Mesenteric fat pad (tissue), 1 donor: ENCODE data around the gene BSN. TPM values are rescaled to one million over a fixed set of nuclear protein-coding genes. Genes with fewer than 3 reads are reported as not detected.
A peak's percentile ranks its signal among the peaks of the same experiment; 100 is the strongest.
"Not testable (repeated sequence)": the region's sequence is repeated elsewhere in the genome, so short reads cannot be mapped to it uniquely, and the experiment has no call there.

Source experiments
- DNase-seq: peaks from one replicate; pipeline ENCODE4 v3.0.0-alpha.2; 2020; ENCODE audit warnings: low spot score
- total RNA-seq: library from RNA; stranded (reverse); fragmentation: NEBNext Ultra II Directional; extraction: Animal tissue kit (Norgen Biotek cat#: 25700); gene quantifications from one replicate; pipeline ENCODE4 v1.2.1, GENCODE V29; 2021
- donor health status: DM: yes; HTN: yes; CAD: no.

Gene BSN
- total RNA-seq, 1 donor from 2014 or later, result 0.16 TPM

DNA sequence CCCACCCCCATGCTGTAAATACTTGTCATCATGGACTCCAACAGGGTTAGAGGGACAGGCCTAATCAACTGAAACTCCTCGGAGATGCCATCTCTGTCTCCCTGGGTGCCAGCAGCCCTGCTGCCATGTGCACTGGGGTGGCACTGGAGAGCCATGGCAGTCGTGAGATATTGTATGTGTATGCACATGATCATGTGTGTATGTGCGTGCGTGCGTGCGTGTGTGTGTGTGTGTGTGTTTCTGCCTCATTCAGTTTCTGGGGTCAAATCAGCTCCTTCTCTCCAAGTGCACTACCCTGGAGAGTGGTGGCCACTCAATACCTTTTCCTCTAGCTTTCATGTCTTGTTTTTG lies 116.6 kb downstream of the BSN start:
- DNase-seq, result no peak

DNA sequence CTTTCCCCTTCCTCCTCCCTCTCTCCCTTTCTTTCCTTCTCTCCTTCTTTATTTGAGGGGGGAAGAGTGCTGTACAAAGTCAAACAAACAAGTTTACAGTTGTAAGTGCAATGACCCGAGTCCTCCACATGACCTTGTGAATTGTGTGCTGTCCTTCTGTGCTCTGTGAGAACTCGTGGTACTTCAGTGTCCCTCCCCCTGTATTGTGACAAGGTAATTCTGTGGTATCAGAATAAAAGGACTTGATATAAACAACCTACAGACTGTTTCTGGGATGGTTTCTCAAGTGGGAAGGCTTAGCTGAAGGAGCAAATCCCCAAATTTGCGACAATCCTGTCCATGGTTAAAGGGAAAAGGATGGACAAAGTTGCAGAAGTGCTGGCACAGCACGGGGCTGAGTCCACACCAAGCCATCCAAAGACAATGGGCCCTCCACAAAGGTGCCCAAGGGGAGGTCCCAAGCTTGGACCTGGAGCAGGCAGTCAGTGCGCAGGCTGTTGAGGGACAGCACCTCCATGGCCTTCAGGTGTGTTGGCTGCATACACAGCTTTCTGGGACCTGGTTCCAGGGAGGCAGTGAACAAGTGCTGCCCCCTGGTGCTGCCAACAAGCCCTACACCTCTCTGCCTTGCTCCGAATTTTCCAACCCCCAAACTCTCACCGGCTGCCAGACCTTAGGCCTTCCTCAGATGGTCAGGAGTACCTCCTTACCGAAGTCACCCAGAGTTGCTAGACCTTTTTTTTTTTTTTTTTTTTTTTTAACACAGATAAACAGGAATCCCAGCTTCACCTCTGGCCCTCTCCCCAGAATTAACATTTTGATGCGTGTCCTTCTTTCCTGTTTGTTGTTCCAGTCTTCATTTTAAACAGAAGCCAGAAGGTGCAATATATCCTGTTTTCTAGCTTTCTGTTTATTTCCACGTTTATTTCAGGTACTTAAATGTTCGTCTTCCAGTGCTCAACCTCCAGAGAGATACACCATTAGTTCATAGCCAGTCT lies 117.3 kb downstream of the BSN start:
- no peak for DNase-seq

DNA sequence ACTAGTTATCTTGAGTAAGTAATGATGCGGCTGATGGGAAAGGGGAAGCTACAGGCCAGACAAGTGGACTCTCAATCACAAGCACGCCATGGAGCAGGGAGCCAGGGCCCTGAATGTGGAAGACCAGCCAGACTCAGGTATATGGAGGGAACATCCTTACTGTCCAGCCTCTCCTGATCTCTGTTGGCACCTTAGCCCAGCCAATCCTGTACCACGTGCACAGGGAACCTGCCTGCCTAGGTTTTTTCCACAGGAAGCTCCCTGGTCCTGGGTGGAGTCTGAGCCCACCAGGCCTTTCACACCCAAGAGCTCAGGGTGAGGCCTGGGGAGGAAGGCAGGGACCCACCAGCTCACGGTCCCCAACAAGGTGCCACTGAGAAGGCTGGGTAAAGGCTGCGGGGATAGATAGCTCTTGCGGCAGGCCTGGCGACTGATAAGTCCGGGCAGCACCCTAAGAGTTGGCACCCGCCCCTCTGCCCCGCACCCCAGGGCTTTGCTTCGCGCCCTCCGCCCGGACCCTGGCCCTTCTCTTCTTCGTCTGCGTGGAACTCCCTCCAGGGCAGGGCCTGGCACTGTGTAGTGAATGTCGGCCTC lies 118.9 kb downstream of the BSN start:
- no peak for DNase-seq

DNA sequence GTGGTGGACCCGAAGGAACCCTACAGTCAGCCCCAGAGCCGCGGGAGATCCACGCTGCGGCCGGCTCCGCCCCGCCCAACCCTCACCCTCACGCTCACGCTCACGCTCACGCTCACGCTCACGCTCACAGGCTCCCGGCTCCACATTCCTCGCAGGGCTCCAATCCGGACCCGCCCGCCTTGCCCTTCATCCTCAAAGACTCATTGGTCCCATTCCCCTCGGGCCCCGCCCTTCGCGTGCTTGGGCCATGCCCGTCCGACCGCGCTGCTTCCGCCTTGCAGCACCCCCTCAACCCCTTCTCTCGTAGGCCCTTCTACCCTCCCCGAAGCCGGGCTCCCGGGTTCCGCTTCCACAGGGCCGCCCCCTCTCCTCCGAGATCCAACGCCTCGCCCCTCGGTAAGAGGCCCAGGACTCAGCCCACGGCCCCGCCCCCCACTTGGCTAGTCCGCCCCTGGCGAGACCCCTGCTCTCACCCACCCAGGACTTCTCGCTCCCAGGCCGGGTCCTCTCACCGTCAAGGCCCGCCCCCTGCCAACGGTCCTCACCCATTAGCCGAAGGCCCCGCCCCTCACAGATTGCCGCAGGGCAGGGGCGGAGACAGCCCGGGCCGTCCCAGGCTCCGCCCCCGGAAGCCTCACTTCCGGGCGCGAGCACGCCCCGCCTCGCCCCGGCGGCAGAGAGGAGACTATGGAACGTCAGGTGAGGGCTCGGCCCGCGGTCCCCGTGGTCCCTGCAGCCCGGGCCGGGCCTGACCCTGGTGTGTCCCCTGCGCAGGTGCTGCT lies 119.6 kb downstream of the BSN start, which contains the start of gene APEH:
Gene APEH (plus strand): TSS at position 637 of the 782 bp plus-strand sequence. CDS start 51 bp downstream, at position 688.
- DNase-seq, result peak; percentile 98

DNA sequence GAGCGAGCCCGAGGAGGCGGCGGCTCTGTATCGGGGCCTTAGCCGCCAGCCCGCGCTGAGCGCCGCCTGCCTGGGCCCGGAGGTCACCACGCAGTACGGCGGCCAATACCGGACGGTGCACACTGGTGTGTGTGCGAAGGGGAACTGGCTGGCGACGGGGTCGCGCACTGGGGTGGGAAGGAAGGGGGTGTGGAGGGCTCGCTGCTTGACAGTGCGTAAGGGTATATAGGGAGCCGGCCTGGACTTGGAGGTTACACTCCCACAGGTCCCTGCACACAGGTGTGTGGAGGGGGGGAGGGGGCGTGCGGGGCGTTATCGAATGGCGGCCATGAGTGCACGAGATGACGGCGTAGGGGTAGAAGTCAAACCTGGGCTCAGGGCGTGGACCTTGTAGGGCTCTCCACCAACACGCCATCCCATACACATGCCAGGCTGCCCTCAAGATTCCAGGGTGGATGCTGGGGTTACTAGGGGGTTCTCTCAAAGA lies 120.3 kb downstream of the BSN start:
- DNase-seq, result no peak

DNA sequence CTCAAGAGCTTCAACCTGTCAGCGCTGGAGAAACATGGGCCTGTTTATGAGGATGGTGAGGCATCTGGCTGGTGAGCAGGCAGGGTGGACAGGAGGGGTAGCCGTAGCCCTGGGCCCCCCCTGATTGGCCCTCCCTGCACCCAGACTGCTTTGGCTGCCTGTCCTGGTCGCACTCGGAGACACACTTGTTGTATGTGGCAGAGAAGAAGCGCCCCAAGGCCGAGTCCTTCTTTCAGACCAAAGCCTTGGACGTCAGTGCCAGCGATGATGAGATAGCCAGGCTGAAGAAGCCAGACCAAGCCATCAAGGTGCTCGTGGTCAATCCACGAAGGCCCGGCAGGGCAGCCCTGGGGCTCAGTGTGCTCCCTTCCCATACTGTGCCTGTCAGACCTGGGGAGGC lies 121.6 kb downstream of the BSN start:
- DNase-seq, result no peak

DNA sequence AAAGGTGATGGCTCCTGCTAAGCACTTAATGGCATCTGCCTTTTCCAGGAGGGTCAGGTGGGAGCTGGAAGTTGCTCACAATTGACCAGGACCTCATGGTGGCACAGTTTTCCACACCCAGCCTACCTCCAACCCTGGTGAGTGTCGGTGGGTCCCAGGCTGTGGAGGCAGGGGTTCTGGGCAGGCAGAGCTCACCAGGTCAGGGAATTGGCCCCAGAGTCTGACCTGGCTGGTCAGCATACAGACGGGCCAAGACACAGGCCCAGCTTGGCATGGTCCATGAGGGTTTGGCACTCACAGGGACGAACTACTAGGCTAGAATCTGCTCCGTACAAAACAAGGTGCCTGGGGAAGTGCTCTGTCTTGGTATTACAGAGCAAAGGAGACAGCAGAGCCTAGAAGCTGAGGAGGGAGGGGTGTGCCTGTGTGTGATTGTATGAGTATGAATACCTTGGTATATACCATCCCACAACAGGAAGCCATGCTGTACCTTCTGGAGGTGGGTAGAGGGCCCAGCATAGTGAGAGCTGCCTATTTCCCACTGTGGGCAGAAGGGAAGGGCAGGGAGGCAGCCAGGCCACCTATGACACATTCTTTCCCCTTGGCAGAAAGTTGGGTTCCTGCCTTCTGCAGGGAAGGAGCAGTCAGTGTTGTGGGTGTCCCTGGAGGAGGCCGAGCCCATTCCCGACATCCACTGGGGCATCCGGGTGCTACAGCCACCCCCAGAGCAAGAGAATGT lies 126.4 kb downstream of the BSN start:
- no peak for DNase-seq

DNA sequence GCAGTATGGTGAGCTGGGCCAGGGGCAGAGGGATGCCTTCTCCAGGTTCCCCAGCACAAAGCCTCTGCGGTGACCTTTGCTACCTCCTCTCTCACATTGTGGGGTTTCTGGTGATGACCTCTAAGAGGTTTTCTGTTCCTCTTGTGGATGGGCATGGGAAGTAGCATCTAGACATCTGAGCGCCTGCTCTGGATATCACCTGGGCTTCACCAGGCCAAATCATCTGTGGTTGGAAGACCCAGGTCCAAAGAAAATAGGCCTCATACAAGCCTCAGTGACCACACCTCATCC lies 126.9 kb downstream of the BSN start:
- DNase-seq, result no peak

DNA sequence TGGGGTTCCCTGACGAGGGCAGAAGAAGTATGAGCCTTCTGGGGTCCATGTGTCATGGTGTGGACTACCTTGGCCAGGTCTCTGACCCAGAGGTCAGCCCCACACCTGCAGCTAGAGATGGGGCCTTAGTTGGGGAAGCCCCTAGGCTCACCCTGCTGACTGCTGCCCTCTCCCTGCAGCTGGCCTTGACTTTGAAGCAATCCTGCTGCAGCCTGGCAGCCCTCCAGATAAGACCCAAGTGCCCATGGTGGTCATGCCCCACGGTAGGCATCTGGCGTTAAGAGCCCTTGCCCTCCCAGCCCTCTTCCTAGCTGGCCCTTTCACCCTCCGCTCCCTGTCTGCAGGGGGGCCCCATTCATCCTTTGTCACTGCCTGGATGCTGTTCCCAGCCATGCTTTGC lies 127.3 kb downstream of the BSN start:
- DNase-seq, result no peak

DNA sequence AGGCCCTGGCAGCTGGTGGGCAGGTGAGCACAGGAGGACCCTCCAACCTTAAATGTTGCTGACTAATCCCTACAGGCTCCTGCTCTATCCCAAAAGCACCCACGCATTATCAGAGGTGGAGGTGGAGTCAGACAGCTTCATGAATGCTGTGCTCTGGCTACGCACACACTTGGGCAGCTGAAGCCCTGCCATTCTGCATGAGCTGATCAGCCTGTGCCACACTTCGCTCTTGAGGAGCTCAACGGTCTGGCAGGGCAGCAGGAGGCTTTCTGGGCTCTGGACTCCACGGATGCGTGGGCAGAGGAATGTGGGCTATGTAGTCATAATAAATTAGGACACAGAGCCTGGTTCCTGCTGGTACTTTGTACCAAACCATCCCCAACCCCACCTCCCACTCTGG lies 128.9 kb downstream of the BSN start:
- DNase-seq, result no peak

DNA sequence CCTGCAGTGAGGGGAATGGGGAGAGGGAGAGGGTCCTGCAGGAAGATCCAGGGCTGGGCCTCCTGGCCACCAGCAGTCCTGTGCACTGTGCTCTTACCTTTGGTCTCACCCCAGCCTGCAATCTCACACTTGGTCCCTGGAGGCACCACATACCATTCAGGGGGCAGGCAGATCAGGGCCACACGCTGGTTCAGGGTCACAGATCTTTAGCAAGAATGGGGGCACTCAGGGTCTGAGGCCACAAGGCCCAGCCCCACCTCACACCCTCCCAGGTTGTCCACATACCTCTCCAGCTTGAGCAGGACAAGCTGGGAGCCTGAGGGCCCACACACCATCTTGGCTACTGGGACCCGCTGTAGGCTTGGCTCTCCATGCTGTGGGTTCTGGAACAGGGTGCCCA lies 130.2 kb downstream of the BSN start:
- not testable (repeated sequence) for DNase-seq

DNA sequence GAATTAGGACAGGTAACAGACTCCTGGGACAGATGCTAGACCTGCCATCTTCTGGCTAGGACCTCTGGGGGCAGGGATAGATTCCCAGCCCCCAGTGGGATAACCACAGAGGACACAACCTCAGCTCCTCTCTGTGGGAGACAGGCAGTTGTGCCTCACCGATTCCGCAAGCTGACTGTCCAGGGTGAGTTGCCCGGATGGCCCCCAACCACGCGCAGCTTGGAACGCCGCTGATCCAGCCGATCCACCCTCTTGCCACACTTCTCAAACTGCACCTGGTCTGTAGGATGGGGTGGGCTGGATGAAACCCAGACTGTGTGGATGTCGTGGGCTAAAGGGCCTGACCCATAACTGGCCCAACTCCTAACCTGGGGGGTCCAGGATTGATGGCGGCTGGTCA lies 130.8 kb downstream of the BSN start:
- DNase-seq, result not testable (repeated sequence)

DNA sequence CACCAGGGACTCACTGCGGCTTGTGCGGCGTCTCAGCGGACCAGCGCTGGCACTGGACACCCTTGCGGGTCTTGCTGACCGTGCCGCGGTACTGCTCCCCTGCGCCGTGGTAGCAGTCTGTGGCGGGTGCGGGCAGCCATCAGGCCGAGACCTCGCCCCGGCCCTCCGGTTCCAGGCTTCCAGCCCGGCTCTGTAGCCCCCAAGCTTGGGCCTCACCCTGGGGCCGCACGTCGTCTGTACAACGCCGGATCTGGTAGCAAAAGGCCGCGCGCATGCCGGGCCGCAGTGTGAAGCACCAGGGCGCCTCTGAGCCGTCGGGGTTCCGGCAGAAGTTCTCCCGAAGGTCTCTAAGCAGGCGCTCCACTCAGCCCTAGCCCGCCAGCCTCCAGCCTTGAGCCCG lies 131.6 kb downstream of the BSN start:
- DNase-seq, result not testable (repeated sequence)

DNA sequence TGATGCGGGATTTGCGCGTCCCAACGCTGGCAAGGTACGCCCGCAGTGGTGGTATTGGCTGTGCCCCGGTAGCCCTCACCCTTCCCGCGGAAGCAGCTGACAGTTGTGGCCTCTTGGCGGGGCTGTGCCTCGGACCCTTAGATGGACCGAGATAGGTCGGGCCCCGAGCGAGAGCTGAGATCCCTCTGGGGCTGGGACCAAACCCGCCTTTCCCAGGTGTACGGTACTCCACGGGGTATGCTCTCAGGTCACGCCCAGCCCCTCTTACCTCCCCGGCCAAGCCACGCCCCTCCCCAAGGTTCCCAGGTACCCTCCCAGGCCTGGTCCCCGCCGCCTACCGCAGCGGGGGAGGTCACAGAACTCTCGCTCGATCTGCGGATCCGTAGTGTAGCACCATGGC lies 132.1 kb downstream of the BSN start:
- not testable (repeated sequence) for DNase-seq

DNA sequence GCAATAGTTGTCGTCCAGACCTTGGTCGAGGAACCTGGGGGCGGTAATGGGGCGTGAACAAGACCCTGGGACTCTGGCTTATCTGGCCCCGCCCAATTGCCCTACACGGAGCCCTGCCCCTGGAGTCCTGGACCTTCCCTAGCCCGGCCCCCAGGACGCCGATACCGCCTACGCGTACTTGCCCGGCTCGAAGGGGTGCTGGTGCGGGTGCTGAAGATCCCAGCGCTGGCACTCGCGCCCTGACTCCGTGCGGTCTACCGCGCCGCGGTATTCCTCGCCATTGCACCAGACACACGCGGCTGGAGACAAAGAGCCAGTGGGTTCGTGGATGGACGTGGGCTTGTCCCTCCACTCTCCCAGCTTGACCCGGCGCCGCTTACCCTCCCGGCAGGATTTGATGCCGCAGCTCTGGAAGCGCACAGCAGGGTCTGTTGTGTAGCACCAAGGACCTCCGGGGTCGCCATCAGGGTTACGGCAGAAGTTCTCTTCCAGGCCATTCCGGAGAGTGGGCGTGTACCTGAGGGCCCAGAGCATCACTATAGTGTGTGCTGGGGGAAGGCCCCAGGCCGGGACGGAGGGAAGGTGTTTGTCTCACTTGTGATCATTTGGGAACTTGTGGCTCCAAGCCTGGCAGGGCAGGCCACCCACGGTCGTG lies 132.6 kb downstream of the BSN start:
- DNase-seq, result not testable (repeated sequence)

DNA sequence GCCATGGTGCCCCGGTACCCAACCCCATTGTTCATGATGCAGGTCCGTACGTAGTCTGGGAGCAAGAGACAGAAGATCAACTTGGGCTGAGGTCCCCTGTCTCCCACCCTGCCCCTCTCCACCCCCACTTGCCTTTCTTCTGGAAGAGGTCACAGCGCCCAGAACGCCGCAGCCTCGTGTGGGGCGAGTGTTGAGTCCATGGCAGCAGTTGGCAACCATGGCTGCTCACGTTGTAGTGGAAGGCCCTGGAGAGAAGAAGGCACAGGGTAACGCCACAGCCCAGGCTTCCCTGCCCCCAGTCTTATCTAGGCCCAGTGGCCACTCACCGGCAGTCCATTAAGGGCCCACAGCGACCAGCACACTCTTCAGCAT lies 133.1 kb downstream of the BSN start:
- not testable (repeated sequence) for DNase-seq

DNA sequence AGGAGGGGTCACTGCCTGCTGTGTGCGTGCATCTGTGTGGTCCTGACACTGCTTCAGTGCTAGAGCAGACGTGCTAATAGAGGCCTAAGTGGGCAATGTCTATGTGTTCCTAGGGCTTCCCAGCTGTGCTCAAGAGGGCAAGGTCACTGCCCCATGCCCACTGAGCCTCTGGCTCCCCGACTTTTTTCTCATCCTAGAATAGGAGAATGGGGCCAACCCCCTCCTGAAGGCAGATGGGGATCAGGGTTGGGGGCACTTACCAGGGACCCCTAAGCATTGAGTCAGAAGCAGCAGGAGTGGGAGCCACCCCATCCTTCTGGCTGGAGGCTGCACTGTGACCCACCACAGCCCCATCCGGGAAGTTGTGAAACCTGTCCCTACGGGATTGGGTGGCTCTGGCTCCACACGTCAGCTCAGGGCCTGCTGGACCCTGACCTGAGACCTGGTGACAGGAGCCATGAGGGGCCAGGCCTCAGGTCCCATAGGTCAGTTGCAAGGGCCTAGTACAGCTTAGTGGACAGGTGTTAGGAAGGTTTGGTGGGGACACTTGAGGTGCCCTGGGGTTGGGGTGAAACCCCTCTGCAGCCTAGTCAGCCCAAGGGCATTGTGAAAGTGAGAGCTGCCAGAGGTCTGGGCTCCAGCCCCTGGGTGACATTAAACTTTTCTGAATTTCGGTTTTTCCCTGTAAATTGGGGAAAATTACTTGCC lies 134.2 kb downstream of the BSN start:
- DNase-seq, result not testable (repeated sequence)

DNA sequence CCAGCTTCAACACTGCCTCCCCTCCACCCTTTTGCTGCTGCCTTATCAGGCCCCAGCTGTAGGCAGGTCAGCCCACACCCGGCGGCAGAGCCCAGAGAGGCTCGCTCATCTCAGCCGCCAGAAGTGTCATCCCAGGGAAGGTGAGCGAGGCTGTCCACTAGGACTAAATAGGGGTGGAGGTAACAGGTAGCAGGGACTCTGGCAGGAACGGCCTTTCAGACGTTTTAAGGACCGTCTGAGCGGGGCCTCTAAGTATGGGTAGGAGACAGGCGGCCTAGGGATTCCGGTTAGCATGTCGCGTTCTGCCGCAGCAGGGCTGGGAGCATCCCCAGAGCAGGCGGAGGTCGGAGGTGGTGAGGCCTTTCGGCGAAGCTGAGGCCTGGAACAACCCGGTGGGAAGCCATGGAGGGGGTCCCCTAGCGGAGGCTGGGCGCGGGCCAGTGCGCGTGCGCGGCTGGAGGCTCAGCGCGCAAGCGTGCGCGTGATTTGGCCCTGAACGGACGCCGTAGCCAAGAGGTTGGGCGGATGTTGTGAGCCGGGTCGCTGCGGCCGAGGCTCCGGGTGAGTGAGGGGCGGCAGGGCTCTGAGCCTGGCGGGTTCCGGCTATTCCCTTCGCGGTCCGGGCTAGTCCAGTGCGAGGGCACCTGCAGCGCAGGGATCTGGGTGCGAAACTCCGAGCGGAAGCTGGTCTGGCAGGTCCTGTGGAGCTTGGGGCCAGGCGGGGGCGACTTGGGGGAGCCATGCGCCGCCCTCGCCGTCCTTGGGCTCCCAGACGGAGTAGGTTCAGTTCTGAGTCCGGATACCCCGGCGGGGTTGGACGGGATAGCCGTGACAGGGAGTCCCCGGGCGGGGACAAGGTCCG lies 135.0 kb downstream of the BSN start, which contains the start of the genes MST1 and RNF123:
Gene MST1 (minus strand): TSS at position 429 of the 862 bp plus-strand sequence. CDS start 783 bp downstream, outside the sequence.
Gene RNF123 (plus strand): TSS at position 512 of the 862 bp plus-strand sequence. CDS start 1,609 bp downstream, outside the sequence.
- peak; percentile 97 for DNase-seq
